D341Med (cell line): ENCODE measurements around the gene SARS2.
A peak's percentile ranks its signal among the peaks of the same experiment; 100 is the strongest.

Experiments used
- DNase-seq: peaks from one replicate; pipeline ENCODE4 v3.0.0; 2012; ENCODE audit warnings: low spot score

The SARS2 gene

GRCh38 chr19:38917921-38918491, 12.6 kb downstream of the SARS2 start:
- DNase-seq, result peak; percentile 67

GRCh38 chr19:38917516-38917915, 13.0 kb downstream of the SARS2 start:
- no peak for DNase-seq

- DNase-seq, result peak; percentile 22
Observed at GRCh38 chr19:38915329-38916321, 14.9 kb downstream of the SARS2 start.

DNA sequence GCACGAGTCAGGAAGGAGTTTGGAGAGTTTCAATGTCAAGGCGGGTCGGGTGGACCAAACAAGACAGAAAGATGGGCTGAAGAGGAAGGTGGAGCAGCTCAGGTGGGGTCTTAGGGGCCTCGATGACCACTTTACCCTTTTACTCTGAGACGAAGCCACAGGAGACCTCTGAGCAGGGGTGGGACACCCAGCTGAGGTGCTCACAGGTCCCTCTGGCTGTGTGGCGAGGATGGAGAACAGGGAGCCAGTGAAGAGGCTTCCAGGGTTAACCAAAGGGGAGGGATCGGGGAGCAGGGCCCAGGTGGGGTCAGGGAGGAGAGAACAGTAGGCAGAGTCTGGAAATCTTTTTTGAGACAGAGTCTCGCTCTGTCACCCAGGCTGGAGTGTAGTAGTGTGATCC, 16.6 kb downstream of the SARS2 start:
- DNase-seq, result no peak

- peak; percentile 57 for DNase-seq
Observed at GRCh38 chr19:38912600-38913514, 17.7 kb downstream of the SARS2 start.

GRCh38 chr19:38911388-38912001, 19.1 kb downstream of the SARS2 start:
- no peak for DNase-seq

GRCh38 chr19:38910488-38910887, 20.1 kb downstream of the SARS2 start:
- no peak for DNase-seq

DNA sequence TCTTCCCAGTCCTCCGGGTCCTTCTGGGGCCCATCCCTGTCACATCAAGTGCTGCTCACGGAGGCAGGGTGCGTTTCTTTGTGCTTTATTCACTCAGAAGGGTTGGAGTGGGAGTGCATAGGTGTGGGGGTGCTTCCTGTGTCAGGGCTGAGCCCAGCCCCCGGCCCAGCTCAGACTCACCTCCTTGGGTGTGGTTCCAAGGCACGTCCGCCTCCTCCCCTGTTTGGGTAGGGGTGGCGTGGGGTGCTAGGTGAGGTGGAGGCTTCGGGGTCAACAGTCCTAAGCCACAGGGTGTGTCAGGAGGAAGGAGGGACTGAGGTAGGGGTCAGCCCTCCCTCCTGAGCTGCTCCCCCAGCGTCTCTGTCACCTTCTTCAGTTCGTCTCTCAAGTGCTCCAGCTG, 21.7 kb downstream of the SARS2 start:
- DNase-seq, result no peak

DNA sequence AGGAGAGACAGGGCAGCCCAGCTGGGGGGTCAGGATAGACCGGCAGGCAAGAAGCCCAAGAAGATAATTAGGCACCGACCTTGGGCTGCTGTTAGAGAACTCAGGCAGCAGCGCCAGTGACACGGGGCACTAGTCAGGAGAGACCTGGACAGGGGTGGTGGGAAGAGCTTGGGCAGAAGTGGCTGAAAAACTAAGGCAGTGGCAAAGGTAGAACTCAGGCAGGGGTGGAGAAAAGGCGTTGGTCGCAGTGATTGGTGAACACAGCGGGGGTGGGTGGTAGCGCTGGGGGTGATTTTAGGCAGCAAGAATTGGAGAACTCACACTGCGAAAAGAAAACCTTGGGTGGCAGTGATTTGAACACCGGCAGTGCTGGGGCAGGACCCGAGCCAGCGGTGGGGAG, 22.9 kb downstream of the SARS2 start:
- DNase-seq, result no peak

- no peak for DNase-seq
Observed at GRCh38 chr19:38907227-38907626, 23.3 kb downstream of the SARS2 start.

- no peak for DNase-seq
Observed at GRCh38 chr19:38905620-38906019, 24.9 kb downstream of the SARS2 start.

GRCh38 chr19:38904581-38905539, 25.7 kb downstream of the SARS2 start:
- DNase-seq, result no peak

GRCh38 chr19:38901683-38902082, 28.9 kb downstream of the SARS2 start:
- DNase-seq, result no peak

- no peak for DNase-seq
Observed at GRCh38 chr19:38900743-38901190, 29.8 kb downstream of the SARS2 start.

DNA sequence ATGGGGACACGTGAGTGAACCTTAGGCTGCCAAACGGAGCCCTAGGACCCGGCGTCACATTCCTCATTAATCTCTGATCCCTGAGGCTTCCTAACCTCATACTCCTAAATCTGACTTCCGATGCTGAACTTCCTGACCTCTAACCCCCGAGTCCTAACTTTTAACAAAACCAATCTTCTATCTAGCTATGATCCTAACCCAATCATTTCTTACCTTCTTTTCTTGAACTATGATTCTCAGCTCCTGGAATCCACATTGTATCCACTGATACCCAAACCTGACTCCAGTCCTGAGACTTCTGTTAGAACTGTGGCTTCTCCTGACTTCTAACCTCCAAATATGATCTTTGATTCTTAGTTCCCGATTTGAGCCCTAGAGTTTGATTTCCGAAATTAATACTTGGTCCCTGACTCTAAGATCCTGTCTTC, 30.3 kb downstream of the SARS2 start:
- no peak for DNase-seq

GRCh38 chr19:38899447-38900201, 30.9 kb downstream of the SARS2 start, which contains the start of the genes NFKBIB and SIRT2:
Gene NFKBIB, plus strand, starts transcription at chr19:38899969. Its CDS starts 64 bp downstream, at chr19:38900033.
Gene SIRT2, minus strand, starts transcription at chr19:38899618. Its CDS starts 97 bp downstream, at chr19:38899521.
- DNase-seq, result peak; percentile 94

GRCh38 chr19:38898788-38899446, 31.6 kb downstream of the SARS2 start:
- peak; percentile 38 for DNase-seq

- DNase-seq, result no peak
Observed at GRCh38 chr19:38894968-38895367, 35.6 kb downstream of the SARS2 start.

GRCh38 chr19:38893341-38893771, 37.2 kb downstream of the SARS2 start:
- DNase-seq, result no peak
